ENCODE data around the gene MAGI1.

MAGI1 gene

GRCh38 chr3:65793495-65794200 lies 245.1 kb downstream of the MAGI1 start:
- DNase-seq (ENCODE audit: low spot score), result no peak

- no peak for DNase-seq (ENCODE audit: low spot score)
Observed at GRCh38 chr3:65788461-65788860, 250.3 kb downstream of the MAGI1 start.

- DNase-seq (ENCODE audit: low spot score), result no peak
Observed at GRCh38 chr3:65787827-65788226, 250.9 kb downstream of the MAGI1 start.

DNA sequence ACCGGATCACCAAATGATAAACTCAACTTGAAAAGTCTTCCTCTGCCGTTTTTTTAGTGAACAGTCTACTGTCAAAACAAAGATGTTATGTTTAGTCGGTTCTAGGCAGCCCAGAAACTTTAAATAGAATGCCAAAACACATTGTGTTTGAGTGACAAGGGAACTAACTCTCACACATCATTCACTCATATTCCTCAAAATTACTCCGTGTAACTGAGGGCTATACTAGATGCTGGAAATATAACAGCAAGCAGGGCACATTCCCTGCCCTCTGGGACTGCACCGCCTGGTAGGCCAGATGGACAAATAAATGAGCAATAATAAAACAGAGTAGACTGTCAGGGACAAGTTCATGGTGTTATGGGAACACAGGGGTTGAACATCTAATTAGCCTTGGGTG lies 251.4 kb downstream of the MAGI1 start:
- DNase-seq (ENCODE audit: low spot score), result no peak

DNA sequence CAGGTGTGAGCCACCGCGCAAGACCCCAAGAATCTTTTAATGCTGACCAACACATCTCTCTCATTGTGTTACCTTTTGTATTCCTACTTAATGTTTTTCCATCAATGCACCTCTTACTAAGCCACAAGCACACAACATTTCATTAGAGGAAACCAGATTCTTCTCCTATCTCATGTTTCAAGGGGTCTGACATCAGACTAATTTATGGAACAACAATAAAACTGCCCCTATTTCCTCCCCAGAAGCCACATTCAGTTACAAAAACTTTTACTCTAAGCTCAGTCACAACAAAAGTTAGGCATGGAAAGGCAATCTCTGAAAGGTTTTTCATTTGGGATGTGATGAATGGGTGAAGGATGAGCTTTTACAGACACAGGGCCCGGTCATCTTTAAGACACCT lies 251.8 kb downstream of the MAGI1 start:
- DNase-seq (ENCODE audit: low spot score), result no peak

DNA sequence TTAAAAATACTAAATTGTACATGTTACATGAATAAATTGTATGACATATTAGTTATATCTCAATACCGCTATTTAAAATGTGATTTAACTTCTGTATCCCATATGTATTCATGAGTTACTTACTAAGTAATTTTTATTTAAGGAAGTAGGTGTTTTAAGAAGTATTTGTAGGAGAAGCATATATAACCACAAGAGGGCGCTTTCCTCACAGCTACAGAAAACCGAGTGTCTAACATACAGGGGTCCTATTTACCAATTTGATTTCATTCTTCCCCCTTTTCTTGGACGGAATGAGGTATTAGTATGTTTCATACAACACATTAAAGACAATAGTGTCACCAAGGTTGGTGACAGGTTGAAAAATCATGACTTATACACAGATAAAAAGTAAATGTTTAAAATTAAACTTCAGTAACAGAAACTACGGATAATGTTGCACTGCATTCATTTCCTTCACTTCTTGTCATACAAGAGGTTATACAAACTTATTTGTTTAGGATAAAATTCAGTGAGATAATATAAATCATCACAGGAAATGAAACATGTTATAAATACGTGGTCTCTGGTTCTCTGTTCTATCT lies 253.6 kb downstream of the MAGI1 start:
- no peak for DNase-seq (ENCODE audit: low spot score)

- no peak for DNase-seq (ENCODE audit: low spot score)
Observed at GRCh38 chr3:65783117-65783516, 255.6 kb downstream of the MAGI1 start.

- DNase-seq (ENCODE audit: low spot score), result no peak
Observed at GRCh38 chr3:65781594-65781993, 257.1 kb downstream of the MAGI1 start.

GRCh38 chr3:65779390-65779789 lies 259.3 kb downstream of the MAGI1 start:
- DNase-seq (ENCODE audit: low spot score), result no peak

- no peak for DNase-seq (ENCODE audit: low spot score)
Observed at GRCh38 chr3:65778968-65779367, 259.8 kb downstream of the MAGI1 start.

GRCh38 chr3:65777050-65777449 lies 261.7 kb downstream of the MAGI1 start:
- no peak for DNase-seq (ENCODE audit: low spot score)

DNA sequence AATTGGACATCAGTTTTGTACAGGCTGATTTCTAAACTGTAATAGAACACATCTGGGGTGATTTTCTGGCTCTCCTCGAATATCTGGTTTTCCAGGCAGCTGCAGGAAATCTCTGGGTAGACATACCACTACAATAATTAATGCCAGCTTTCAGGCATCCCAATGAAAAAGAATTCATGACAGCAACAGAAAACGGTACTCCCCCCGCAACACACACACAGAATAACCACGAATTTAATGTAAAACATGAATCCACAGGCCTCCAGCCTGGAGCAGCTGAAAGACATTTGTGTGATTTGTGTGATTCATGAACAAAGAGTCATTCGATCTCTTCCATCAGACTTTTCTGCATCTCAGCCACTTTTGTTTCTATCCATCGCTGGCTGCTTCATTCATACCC lies 262.2 kb downstream of the MAGI1 start:
- no peak for DNase-seq (ENCODE audit: low spot score)

DNA sequence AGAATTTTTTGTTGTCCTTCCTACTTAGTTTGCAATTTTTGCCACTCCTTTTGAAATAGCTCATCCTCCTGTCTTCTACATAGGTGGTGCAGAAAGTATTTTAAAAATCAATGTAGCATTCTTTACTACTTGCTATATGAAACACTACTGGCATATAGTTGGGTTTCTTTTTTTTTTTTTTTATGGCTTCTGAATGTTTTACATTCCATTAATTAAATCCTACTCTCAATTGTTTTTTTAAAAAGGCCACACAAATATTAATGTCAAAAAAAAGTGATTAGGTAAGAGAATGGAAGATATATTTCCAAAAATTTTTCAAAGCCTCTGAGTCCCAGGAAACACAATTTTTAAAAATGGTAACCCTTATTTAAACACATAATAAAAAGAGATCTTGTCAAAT lies 262.6 kb downstream of the MAGI1 start:
- DNase-seq (ENCODE audit: low spot score), result no peak

GRCh38 chr3:65772758-65773157 lies 266.0 kb downstream of the MAGI1 start:
- DNase-seq (ENCODE audit: low spot score), result no peak

- DNase-seq (ENCODE audit: low spot score), result no peak
Observed at GRCh38 chr3:65767551-65767950, 271.2 kb downstream of the MAGI1 start.

DNA sequence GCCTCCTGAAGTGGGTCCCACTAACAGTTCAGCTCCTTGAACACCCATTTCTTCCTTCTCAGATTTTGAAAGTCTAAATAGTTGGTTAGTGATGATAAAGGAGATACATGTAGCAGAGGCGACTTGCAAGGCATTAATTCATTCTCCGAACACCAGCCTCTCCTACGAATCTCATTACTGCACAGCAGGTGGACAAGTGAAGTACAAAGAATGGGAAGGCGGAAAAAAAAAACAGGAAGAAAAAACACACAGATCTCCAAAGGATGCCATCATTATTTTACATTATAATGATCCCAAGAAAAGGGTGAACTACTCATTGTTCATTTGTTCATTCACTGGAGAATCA lies 276.5 kb downstream of the MAGI1 start:
- DNase-seq (ENCODE audit: low spot score), result no peak

GRCh38 chr3:65761446-65762234 lies 277.1 kb downstream of the MAGI1 start:
- DNase-seq (ENCODE audit: low spot score), result no peak

- DNase-seq (ENCODE audit: low spot score), result no peak
Observed at GRCh38 chr3:65758876-65759598, 279.7 kb downstream of the MAGI1 start.

DNA sequence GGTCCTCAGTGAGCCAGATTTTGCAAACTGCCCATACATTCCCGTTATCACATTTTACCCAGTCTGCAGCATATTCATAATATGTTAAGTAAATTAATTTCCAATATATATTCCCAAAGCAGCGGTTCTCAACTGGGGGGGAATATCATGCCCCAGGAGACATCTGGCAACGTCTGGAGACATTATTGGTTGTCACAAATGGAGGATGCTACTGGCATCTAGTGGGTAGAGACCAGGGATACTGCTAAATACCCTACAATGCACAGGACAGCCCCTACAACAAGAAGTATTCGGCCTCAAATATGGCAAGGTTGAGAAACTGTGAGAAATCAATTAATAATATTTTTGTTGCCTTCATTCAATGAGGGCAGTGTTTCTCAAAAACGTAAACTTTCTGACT lies 280.3 kb downstream of the MAGI1 start:
- DNase-seq (ENCODE audit: low spot score), result no peak

- DNase-seq (ENCODE audit: low spot score), result no peak
Observed at GRCh38 chr3:65752636-65753035, 286.1 kb downstream of the MAGI1 start.

DNA sequence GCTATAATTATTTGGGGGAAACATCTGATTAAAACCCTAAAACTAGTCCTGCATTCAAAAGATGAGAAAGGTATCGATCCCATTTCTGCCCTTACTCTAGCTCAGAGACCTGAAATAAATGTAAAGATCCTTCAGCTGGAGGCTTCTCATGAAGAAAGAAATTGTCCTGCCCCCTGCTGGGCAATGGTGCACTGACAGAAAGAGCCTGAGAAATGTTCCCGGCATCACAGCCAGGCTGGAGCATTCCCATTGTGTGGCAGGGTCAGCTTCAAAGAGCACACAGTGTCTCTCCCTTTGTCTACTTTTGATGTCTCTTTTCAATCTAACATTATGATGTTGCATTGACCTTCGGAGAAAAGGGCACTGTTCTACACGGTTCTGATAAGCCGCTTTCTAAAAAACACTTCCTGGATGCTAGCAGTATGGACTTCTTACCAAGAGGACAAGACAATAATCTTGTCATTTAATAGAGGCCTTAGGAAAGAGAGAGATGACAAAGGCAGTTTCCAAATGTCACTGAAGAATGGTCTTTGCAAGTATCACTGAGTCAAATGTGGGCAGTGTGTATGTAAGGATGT lies 287.5 kb downstream of the MAGI1 start:
- no peak for DNase-seq (ENCODE audit: low spot score)

DNA sequence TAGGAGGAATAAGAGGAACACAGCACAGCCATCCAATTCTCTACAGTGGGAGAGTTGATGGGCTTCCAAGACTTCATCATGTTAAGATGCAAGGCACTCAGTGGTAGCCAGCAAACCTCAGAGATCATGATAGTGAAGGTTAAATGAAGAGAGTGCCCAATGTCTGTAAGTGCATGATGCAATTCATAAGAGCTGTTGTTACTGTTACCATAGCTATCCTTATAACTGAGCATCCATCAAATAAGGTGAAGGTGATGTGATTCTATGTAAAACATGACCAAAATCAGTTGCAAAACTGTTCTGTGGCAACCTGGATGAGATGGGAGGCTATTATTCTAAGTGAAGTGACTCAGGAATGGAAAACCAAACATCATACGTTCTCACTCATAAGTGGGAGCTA lies 289.7 kb downstream of the MAGI1 start:
- no peak for DNase-seq (ENCODE audit: low spot score)

Data from CD4-positive, alpha-beta T cell treated with Interleukin-6 at 100 ng/mL for 8 hours (primary cell).